ENCODE measurements around the gene ACTG1. TPM values are rescaled to one million over a fixed set of nuclear protein-coding genes. Genes with fewer than 3 reads are reported as not detected.

The ACTG1 gene
- total and polyA plus RNA-seq, 9 of the 15 experiments (the other 6 are each of a cell fraction or from before 2014, with no cell fraction given) = 224 to 1,775 (median 568) TPM

DNA sequence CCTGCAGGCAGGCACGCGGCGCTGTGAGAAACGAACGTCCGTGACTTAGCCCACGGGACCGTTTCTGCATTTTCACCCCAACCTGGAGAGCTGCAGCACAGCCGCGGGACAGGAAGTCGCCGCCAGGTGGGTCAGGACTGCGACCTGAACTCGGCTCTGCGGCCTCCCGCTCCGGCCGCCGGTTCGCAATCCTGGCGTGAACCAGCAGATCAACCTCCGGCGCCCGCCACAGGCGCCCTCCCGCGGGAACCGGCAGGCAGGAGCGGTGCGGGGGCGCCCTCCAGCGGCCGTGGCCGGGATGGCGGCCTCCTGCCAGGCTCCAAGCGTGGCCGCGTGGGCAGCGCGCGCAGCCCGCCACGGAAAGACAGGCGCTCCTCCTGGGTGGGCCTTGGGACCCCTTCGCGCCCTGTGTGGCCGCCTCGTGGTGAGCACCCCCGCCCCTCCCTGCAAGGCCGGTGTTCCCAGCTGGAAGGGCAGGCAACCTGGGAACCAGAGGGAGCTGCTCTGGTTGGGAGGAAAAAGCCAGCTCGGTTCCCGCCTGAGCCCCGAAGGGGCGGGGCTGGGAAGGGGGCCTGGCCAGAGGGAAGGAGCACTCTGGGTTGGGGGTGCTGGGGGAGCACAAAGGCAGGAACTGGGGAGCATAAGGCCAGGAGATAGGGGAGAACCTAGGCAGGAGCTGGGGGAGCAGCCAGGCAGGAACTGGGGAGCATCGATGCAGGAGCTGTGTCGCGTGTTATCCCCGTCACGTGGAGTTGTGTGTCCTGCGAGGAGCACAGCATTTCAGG lies 28.2 kb downstream of the ACTG1 start (continued):
- TF ChIP-seq, protein P1, sequence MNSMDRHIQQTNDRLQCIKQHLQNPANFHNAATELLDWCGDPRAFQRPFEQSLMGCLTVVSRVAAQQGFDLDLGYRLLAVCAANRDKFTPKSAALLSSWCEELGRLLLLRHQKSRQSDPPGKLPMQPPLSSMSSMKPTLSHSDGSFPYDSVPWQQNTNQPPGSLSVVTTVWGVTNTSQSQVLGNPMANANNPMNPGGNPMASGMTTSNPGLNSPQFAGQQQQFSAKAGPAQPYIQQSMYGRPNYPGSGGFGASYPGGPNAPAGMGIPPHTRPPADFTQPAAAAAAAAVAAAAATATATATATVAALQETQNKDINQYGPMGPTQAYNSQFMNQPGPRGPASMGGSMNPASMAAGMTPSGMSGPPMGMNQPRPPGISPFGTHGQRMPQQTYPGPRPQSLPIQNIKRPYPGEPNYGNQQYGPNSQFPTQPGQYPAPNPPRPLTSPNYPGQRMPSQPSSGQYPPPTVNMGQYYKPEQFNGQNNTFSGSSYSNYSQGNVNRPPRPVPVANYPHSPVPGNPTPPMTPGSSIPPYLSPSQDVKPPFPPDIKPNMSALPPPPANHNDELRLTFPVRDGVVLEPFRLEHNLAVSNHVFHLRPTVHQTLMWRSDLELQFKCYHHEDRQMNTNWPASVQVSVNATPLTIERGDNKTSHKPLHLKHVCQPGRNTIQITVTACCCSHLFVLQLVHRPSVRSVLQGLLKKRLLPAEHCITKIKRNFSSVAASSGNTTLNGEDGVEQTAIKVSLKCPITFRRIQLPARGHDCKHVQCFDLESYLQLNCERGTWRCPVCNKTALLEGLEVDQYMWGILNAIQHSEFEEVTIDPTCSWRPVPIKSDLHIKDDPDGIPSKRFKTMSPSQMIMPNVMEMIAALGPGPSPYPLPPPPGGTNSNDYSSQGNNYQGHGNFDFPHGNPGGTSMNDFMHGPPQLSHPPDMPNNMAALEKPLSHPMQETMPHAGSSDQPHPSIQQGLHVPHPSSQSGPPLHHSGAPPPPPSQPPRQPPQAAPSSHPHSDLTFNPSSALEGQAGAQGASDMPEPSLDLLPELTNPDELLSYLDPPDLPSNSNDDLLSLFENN (IDR thresholded peaks at IDR 0.05; ENCODE audit: low read depth in 2 of 2, low read length in 2 of 2) = 0 out of 4 replicates have a peak, but pooled peaks of 1 of the 2 experiments have one; percentile 61
- TF ChIP-seq, protein P2, sequence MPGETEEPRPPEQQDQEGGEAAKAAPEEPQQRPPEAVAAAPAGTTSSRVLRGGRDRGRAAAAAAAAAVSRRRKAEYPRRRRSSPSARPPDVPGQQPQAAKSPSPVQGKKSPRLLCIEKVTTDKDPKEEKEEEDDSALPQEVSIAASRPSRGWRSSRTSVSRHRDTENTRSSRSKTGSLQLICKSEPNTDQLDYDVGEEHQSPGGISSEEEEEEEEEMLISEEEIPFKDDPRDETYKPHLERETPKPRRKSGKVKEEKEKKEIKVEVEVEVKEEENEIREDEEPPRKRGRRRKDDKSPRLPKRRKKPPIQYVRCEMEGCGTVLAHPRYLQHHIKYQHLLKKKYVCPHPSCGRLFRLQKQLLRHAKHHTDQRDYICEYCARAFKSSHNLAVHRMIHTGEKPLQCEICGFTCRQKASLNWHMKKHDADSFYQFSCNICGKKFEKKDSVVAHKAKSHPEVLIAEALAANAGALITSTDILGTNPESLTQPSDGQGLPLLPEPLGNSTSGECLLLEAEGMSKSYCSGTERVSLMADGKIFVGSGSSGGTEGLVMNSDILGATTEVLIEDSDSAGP (CRISPR knock-in tag; IDR thresholded peaks at IDR 0.05) = no peak; the same call in 1 of the 2 replicates
- TF ChIP-seq BCL6 (CRISPR knock-in tag; IDR thresholded peaks at IDR 0.05) = no peak
- peak; percentile 47 for TF ChIP-seq SUPT5H (IDR thresholded peaks at IDR 0.05)
- no peak for TF ChIP-seq PHTF2 (CRISPR knock-in tag; IDR thresholded peaks at IDR 0.05)
- TF ChIP-seq, protein P3, sequence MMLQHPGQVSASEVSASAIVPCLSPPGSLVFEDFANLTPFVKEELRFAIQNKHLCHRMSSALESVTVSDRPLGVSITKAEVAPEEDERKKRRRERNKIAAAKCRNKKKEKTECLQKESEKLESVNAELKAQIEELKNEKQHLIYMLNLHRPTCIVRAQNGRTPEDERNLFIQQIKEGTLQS (IDR thresholded peaks at IDR 0.05) = no peak
- TF ChIP-seq, protein P3 (CRISPR knock-in tag; conservative IDR thresholded peaks at IDR 0.05) = peak; percentile 87
- TF ChIP-seq SMARCA5 (IDR thresholded peaks at IDR 0.05) = no peak
- TF ChIP-seq, protein P4, sequence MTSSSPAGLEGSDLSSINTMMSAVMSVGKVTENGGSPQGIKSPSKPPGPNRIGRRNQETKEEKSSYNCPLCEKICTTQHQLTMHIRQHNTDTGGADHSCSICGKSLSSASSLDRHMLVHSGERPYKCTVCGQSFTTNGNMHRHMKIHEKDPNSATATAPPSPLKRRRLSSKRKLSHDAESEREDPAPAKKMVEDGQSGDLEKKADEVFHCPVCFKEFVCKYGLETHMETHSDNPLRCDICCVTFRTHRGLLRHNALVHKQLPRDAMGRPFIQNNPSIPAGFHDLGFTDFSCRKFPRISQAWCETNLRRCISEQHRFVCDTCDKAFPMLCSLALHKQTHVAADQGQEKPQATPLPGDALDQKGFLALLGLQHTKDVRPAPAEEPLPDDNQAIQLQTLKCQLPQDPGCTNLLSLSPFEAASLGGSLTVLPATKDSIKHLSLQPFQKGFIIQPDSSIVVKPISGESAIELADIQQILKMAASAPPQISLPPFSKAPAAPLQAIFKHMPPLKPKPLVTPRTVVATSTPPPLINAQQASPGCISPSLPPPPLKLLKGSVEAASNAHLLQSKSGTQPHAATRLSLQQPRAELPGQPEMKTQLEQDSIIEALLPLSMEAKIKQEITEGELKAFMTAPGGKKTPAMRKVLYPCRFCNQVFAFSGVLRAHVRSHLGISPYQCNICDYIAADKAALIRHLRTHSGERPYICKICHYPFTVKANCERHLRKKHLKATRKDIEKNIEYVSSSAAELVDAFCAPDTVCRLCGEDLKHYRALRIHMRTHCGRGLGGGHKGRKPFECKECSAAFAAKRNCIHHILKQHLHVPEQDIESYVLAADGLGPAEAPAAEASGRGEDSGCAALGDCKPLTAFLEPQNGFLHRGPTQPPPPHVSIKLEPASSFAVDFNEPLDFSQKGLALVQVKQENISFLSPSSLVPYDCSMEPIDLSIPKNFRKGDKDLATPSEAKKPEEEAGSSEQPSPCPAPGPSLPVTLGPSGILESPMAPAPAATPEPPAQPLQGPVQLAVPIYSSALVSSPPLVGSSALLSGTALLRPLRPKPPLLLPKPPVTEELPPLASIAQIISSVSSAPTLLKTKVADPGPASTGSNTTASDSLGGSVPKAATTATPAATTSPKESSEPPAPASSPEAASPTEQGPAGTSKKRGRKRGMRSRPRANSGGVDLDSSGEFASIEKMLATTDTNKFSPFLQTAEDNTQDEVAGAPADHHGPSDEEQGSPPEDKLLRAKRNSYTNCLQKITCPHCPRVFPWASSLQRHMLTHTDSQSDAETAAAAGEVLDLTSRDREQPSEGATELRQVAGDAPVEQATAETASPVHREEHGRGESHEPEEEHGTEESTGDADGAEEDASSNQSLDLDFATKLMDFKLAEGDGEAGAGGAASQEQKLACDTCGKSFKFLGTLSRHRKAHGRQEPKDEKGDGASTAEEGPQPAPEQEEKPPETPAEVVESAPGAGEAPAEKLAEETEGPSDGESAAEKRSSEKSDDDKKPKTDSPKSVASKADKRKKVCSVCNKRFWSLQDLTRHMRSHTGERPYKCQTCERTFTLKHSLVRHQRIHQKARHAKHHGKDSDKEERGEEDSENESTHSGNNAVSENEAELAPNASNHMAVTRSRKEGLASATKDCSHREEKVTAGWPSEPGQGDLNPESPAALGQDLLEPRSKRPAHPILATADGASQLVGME (CRISPR knock-in tag; IDR thresholded peaks at IDR 0.05) = 0 out of 2 replicates have a peak, but pooled peaks have one; percentile 25
- TF ChIP-seq, protein P5, sequence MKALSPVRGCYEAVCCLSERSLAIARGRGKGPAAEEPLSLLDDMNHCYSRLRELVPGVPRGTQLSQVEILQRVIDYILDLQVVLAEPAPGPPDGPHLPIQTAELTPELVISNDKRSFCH (CRISPR knock-in tag; IDR thresholded peaks at IDR 0.05) = no peak
- TF ChIP-seq, protein P5 (tag; IDR thresholded peaks at IDR 0.05) = peak; percentile 84
- TF ChIP-seq, protein P6, sequence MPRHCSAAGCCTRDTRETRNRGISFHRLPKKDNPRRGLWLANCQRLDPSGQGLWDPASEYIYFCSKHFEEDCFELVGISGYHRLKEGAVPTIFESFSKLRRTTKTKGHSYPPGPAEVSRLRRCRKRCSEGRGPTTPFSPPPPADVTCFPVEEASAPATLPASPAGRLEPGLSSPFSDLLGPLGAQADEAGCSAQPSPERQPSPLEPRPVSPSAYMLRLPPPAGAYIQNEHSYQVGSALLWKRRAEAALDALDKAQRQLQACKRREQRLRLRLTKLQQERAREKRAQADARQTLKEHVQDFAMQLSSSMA (CRISPR knock-in tag; IDR thresholded peaks at IDR 0.05) = no peak
- TF ChIP-seq NR1H2 (CRISPR knock-in tag; IDR thresholded peaks at IDR 0.05) = 0 out of 2 replicates have a peak, but pooled peaks have one; percentile 50
- peak; percentile 92 for TF ChIP-seq E2F3 (CRISPR knock-in tag; IDR thresholded peaks at IDR 0.05)

Data from K562 (cell line).